Measurements from ENCODE around the gene DHRSX.
"Not testable (repeated sequence)": the region's sequence is repeated elsewhere in the genome, so short reads cannot be mapped to it uniquely, and the experiment has no call there.

The DHRSX gene

GRCh38 chrX:2395261-2395992 is 105.3 kb downstream of the DHRSX start:
- H3K9me3 ChIP-seq (ENCODE audit: control insufficient read depth, insufficient read depth, low read length) = no peaks in the 10 kb centered on the region
- H3K36me3 ChIP-seq (ENCODE audit: insufficient read depth, low read length) = peaks cover 6% of the 10 kb centered on the region; the same call in 1 of the 2 replicates
- no peak overlapping the region for H3K9ac ChIP-seq (ENCODE audit: low read depth, low read length)
- peaks cover 20% of the 10 kb centered on the region; the same call in 1 of the 2 replicates for H3K4me1 ChIP-seq (ENCODE audit: insufficient read depth, low read length)

GRCh38 chrX:2391869-2392606 is 108.7 kb downstream of the DHRSX start:
- no peaks in the 10 kb centered on the region for H3K9me3 ChIP-seq (ENCODE audit: control insufficient read depth, insufficient read depth, low read length)
- H3K9ac ChIP-seq (ENCODE audit: low read depth, low read length) = no peak overlapping the region
- H3K36me3 ChIP-seq (ENCODE audit: insufficient read depth, low read length) = 0 out of 2 replicates have a peak, but pooled peaks cover 4% of the 10 kb centered on the region
- peaks cover 18% of the 10 kb centered on the region; the same call in 1 of the 2 replicates for H3K4me1 ChIP-seq (ENCODE audit: insufficient read depth, low read length)

- 0 out of 2 replicates have a peak, but pooled peaks cover 4% of the 10 kb centered on the region for H3K36me3 ChIP-seq (ENCODE audit: insufficient read depth, low read length)
Observed at GRCh38 chrX:2390754-2391153, 110.0 kb downstream of the DHRSX start.

GRCh38 chrX:2389731-2390130 is 111.0 kb downstream of the DHRSX start:
- not testable (repeated sequence) for H3K36me3 ChIP-seq (ENCODE audit: insufficient read depth, low read length); H3K9ac ChIP-seq (ENCODE audit: low read depth, low read length); H3K9me3 ChIP-seq (ENCODE audit: control insufficient read depth, insufficient read depth, low read length); H3K4me1 ChIP-seq (ENCODE audit: insufficient read depth, low read length)

More at GRCh38 chrX:2390754-2391153, 110.0 kb downstream of the DHRSX start:
- Histone ChIP-seq H3K4me1 (ENCODE audit: insufficient read depth, low read length) (peaks cover 14% of the 10 kb centered on the region; the same call in 1 of the 2 replicates), H3K9me3 (ENCODE audit: control insufficient read depth, insufficient read depth, low read length) (no peaks in the 10 kb centered on the region; the same call in 1 of the 2 replicates), H3K9ac (ENCODE audit: low read depth, low read length) (no peak overlapping the region)

GRCh38 chrX:2389324-2389723 is 111.5 kb downstream of the DHRSX start:
- no peaks in the 10 kb centered on the region; the same call in 1 of the 2 replicates for H3K9me3 ChIP-seq (ENCODE audit: control insufficient read depth, insufficient read depth, low read length)
- H3K36me3 ChIP-seq (ENCODE audit: insufficient read depth, low read length) = peaks cover 4% of the 10 kb centered on the region; the same call in 1 of the 2 replicates
- no peak overlapping the region for H3K9ac ChIP-seq (ENCODE audit: low read depth, low read length)
- peaks cover 7% of the 10 kb centered on the region; the same call in 1 of the 2 replicates for H3K4me1 ChIP-seq (ENCODE audit: insufficient read depth, low read length)

GRCh38 chrX:2388669-2389068 is 112.1 kb downstream of the DHRSX start:
- Histone ChIP-seq H3K9me3 (ENCODE audit: control insufficient read depth, insufficient read depth, low read length) (no peaks in the 10 kb centered on the region; the same call in 1 of the 2 replicates), H3K4me1 (ENCODE audit: insufficient read depth, low read length) (peaks cover 7% of the 10 kb centered on the region; the same call in 1 of the 2 replicates), H3K36me3 (ENCODE audit: insufficient read depth, low read length) (peaks cover 4% of the 10 kb centered on the region; the same call in 1 of the 2 replicates), H3K9ac (ENCODE audit: low read depth, low read length) (no peak overlapping the region)

- Histone ChIP-seq H3K9ac (ENCODE audit: low read depth, low read length) (no peak overlapping the region), H3K36me3 (ENCODE audit: insufficient read depth, low read length) (peaks cover 4% of the 10 kb centered on the region; the same call in 1 of the 2 replicates), H3K4me1 (ENCODE audit: insufficient read depth, low read length) (peaks cover 7% of the 10 kb centered on the region; the same call in 1 of the 2 replicates), H3K9me3 (ENCODE audit: control insufficient read depth, insufficient read depth, low read length) (no peaks in the 10 kb centered on the region; the same call in 1 of the 2 replicates)
Observed at GRCh38 chrX:2387614-2388239, 113.0 kb downstream of the DHRSX start.

GRCh38 chrX:2385224-2385623 is 115.6 kb downstream of the DHRSX start:
- Histone ChIP-seq H3K9me3 (ENCODE audit: control insufficient read depth, insufficient read depth, low read length) (no peaks in the 10 kb centered on the region; the same call in 1 of the 2 replicates), H3K4me1 (ENCODE audit: insufficient read depth, low read length) (peaks cover 7% of the 10 kb centered on the region; the same call in 1 of the 2 replicates), H3K9ac (ENCODE audit: low read depth, low read length) (no peak overlapping the region), H3K36me3 (ENCODE audit: insufficient read depth, low read length) (no peaks in the 10 kb centered on the region; the same call in 1 of the 2 replicates)

- H3K9ac ChIP-seq (ENCODE audit: low read depth, low read length) = no peak overlapping the region
- peaks cover 7% of the 10 kb centered on the region; the same call in 1 of the 2 replicates for H3K4me1 ChIP-seq (ENCODE audit: insufficient read depth, low read length)
- no peaks in the 10 kb centered on the region; the same call in 1 of the 2 replicates for H3K9me3 ChIP-seq (ENCODE audit: control insufficient read depth, insufficient read depth, low read length)
- H3K36me3 ChIP-seq (ENCODE audit: insufficient read depth, low read length) = no peaks in the 10 kb centered on the region; the same call in 1 of the 2 replicates
Observed at GRCh38 chrX:2384486-2384885, 116.3 kb downstream of the DHRSX start.

GRCh38 chrX:2383735-2384134 is 117.0 kb downstream of the DHRSX start:
- Histone ChIP-seq H3K9ac (ENCODE audit: low read depth, low read length) (no peak overlapping the region), H3K36me3 (ENCODE audit: insufficient read depth, low read length) (no peaks in the 10 kb centered on the region; the same call in 1 of the 2 replicates), H3K4me1 (ENCODE audit: insufficient read depth, low read length) (peaks cover 7% of the 10 kb centered on the region; the same call in 1 of the 2 replicates), H3K9me3 (ENCODE audit: control insufficient read depth, insufficient read depth, low read length) (no peaks in the 10 kb centered on the region; the same call in 1 of the 2 replicates)

- H3K9me3 ChIP-seq (ENCODE audit: control insufficient read depth, insufficient read depth, low read length) = no peaks in the 10 kb centered on the region; the same call in 1 of the 2 replicates
Observed at GRCh38 chrX:2383144-2383543, 117.6 kb downstream of the DHRSX start.

GRCh38 chrX:2382433-2383048 is 118.2 kb downstream of the DHRSX start:
- H3K9ac ChIP-seq (ENCODE audit: low read depth, low read length); H3K36me3 ChIP-seq (ENCODE audit: insufficient read depth, low read length); H3K9me3 ChIP-seq (ENCODE audit: control insufficient read depth, insufficient read depth, low read length); H3K4me1 ChIP-seq (ENCODE audit: insufficient read depth, low read length): not testable (repeated sequence)

More at GRCh38 chrX:2383144-2383543, 117.6 kb downstream of the DHRSX start:
- H3K4me1 ChIP-seq (ENCODE audit: insufficient read depth, low read length) = peaks cover 7% of the 10 kb centered on the region; the same call in 1 of the 2 replicates
- no peak overlapping the region for H3K9ac ChIP-seq (ENCODE audit: low read depth, low read length)
- H3K36me3 ChIP-seq (ENCODE audit: insufficient read depth, low read length) = no peaks in the 10 kb centered on the region; the same call in 1 of the 2 replicates

GRCh38 chrX:2376166-2376565 is 124.6 kb downstream of the DHRSX start:
- H3K9me3 ChIP-seq (ENCODE audit: control insufficient read depth, insufficient read depth, low read length) = no peaks in the 10 kb centered on the region
- H3K9ac ChIP-seq (ENCODE audit: low read depth, low read length) = no peak overlapping the region
- H3K4me1 ChIP-seq (ENCODE audit: insufficient read depth, low read length) = peaks cover 3% of the 10 kb centered on the region; the same call in 1 of the 2 replicates
- H3K36me3 ChIP-seq (ENCODE audit: insufficient read depth, low read length) = no peaks in the 10 kb centered on the region

All from ES-I3 (cell line).